Measurements from ENCODE around the gene APOBEC3B. TPM values are rescaled to one million over a fixed set of nuclear protein-coding genes. Genes with fewer than 3 reads are reported as not detected.

APOBEC3B gene
- total and polyA plus RNA-seq, 2 of the 8 experiments (the other 6 are each of a cell fraction or from before 2014, with no cell fraction given) = 14.2 to 74.9 TPM

DNA sequence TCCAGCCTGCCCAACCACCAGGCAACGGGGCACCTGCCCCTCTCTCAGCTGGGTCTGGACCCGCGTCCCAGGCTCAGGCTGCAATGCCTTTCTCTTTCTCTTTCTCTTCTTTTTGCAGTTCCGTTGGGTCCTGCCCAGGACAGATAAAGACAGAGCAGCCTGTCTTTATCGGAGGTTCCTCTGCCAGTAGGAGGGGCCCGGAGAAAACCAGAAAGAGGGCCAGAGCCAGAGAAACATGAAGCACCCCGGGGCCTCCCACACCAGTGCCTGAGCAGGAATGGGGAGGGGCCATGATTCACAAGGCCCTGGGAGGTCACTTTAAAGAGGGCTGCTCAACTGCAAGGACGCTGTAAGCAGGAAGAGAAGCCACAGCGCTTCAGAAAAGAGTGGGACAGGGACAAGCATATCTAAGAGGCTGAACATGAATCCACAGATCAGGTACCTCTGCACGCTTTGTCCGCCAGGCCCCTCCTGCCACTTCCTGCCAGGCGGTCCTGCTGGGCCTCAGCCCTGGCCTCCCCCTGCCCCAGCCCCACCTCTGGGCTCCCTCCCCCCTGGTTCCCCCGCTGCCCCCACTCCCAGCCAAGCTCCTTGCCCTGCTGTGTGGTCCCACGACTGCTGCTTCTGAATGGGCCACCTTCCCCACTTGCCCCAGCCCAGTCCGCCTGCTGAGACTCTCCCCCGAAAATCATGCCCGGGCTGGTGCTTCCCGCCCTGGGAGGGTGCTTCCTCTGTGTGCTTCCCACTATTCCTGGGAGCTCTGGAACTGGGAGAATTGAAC, 32.0 kb downstream of the APOBEC3B start, which contains the start of gene APOBEC3C:
APOBEC3C (plus strand) TSS at position 316 of the 781 bp plus-strand sequence; CDS start at position 422, 106 bp downstream.
- Histone ChIP-seq H2AK5ac (ENCODE audit: low read depth, low read length) (peak within 1 kb of the TSS; percentile 7; the same call in 1 of the 2 replicates), H3K9ac (replicated peaks in 1 of 4; ENCODE audit: extremely low read depth in 1 of 4, low read depth in 3 of 4, low read length in 3 of 4) (no peak within 1 kb of the TSS; a peak in 2 of 7 replicates), H2AFZ (ENCODE audit: low read length) (peak within 1 kb of the TSS; percentile 29; the same call in 1 of the 2 replicates), H4K20me1 (replicated peaks in 1 of 2; ENCODE audit: control insufficient read depth in 1 of 2, insufficient read depth in 2 of 2, low read length in 2 of 2) (no peaks in the 10 kb centered on the region), H4K91ac (replicated peaks; ENCODE audit: insufficient read length, low read length) (peak within 1 kb of the TSS; percentile 91), H3K23me2 (ENCODE audit: low read depth, low read length) (peaks cover 7% of the 10 kb centered on the region; the same call in 1 of the 2 replicates), H2BK12ac (ENCODE audit: low read depth, low read length) (peak within 1 kb of the TSS; percentile 95; the same call in 1 of the 2 replicates), H3K27ac (ENCODE audit: low read depth, low read length) (no peak within 1 kb of the TSS; the same call in 1 of the 2 replicates), H3K9me3 (ENCODE audit: insufficient read depth in 2 of 2, low read depth in 1 of 2, low read length in 1 of 2) (no peaks in the 10 kb centered on the region), H3K4ac (replicated peaks; ENCODE audit: insufficient read length, low read depth, low read length) (peak within 1 kb of the TSS; percentile 94), H3K79me1 (ENCODE audit: low read depth, low read length) (no peaks in the 10 kb centered on the region), H4K5ac (ENCODE audit: insufficient read length, low read depth, low read length) (peak within 1 kb of the TSS; percentile 76), H4K8ac (ENCODE audit: extremely low read depth, insufficient read depth, low read length) (no peak within 1 kb of the TSS; the same call in 1 of the 2 replicates), H2BK5ac (ENCODE audit: low read depth, low read length) (peak within 1 kb of the TSS; percentile 92; the same call in 1 of the 2 replicates), H2BK15ac (ENCODE audit: low read length) (0 out of 2 replicates have a peak within 1 kb of the TSS, but pooled peaks have one; percentile 72), H3K36me3 (ENCODE audit: control insufficient read depth in 2 of 4, insufficient read depth in 4 of 4, low read length in 3 of 4) (no peaks in the 10 kb centered on the region; a peak in 1 of 8 replicates), H3K79me2 (ENCODE audit: control insufficient read depth in 1 of 2, insufficient read depth in 2 of 2, low read length in 2 of 2) (peaks cover 0 to 11% of the 10 kb centered on the region in 2 experiments; a peak in 2 of 4 replicates), H3K14ac (ENCODE audit: insufficient read length) (no peak within 1 kb of the TSS), H2BK20ac (ENCODE audit: low read length) (peak within 1 kb of the TSS; percentile 86; the same call in 1 of the 2 replicates), H3K27me3 (replicated peaks in 1 of 4; ENCODE audit: control insufficient read depth in 3 of 4, extremely low read depth in 1 of 4, insufficient read depth in 3 of 4, low read length in 3 of 4) (no peaks in the 10 kb centered on the region), H3K18ac (ENCODE audit: extremely low read depth, low read length) (peak within 1 kb of the TSS; percentile 93), H3K56ac (replicated peaks; ENCODE audit: insufficient read length, low read depth, low read length) (peak within 1 kb of the TSS; percentile 62), H3K4me1 (replicated peaks in 1 of 4; ENCODE audit: control insufficient read depth in 3 of 4, insufficient read depth in 4 of 4, low read length in 3 of 4) (peaks cover 2 to 31% (median 18%) of the 10 kb centered on the region in 4 experiments), H3K23ac (ENCODE audit: insufficient read length) (no peak within 1 kb of the TSS), H3K4me3 (ENCODE audit: extremely low read depth in 1 of 4, insufficient read depth in 2 of 4, low read depth in 3 of 4, low read length in 4 of 4) (peak within 1 kb of the TSS in 2 of 4 experiments; percentile 4 to 48; a peak in 3 of 8 replicates), H3K4me2 (ENCODE audit: insufficient read depth in 1 of 2, low read depth in 2 of 2, low read length in 2 of 2) (peak within 1 kb of the TSS; percentile 53 to 63), H2BK120ac (replicated peaks; ENCODE audit: low read depth, low read length) (peak within 1 kb of the TSS; percentile 95)
- CTCF ChIA-PET (ENCODE audit: partially characterized antibody) = interaction anchor here (0.7 to 1.5 kb wide), 6 partner anchors 28 to 121 kb away, joined by 3 to 4 read pairs (median 3); no protein-coding TSS in a partner anchor
- POLR2A ChIA-PET (ENCODE audit: partially characterized antibody) = interaction anchor here (0.9 to 2.7 kb wide), 3 partner anchors 10 to 306 kb away, joined by 3 to 12 read pairs (median 3); partner anchors contain the start of gene RPL3
- 28% methylated on average over 13 of the region's 18 CpGs; no CpG with 5 or more reads in 1 of the 2 experiments for WGBS, 2 experiments (ENCODE audit: extremely low coverage in 1 of 2, insufficient coverage in 1 of 2, insufficient read length in 1 of 2, insufficient replicate concordance in 2 of 2, low coverage in 1 of 2, low lambda C conversion rate in 2 of 2, missing lambda C conversion rate in 1 of 2)
- DNase-seq (ENCODE audit: low read depth in 1 of 2, low spot score in 2 of 2) (peak in 1 of 2 experiments; percentile 68), FAIRE-seq (peak; percentile 80)
- TF ChIP-seq NRF1 (IDR thresholded peaks at IDR 0.05; ENCODE audit: low read depth, low read length) (no peak), RNF2 (IDR thresholded peaks at IDR 0.05; ENCODE audit: borderline replicate concordance, low read depth, low read length, missing control alignments, poor library complexity, severe bottlenecking) (no peak), POLR2A (IDR thresholded peaks at IDR 0.05; ENCODE audit: control extremely low read depth in 1 of 2, low read depth in 2 of 2, low read length in 2 of 2) (peak in 1 of 2 experiments; percentile 33; a peak in 1 of 3 replicates), CHD1 (IDR thresholded peaks at IDR 0.05; ENCODE audit: low read depth, low read length) (no peak), EGR1 (IDR thresholded peaks at IDR 0.05; ENCODE audit: borderline replicate concordance, low read depth, low read length) (no peak)
- TF ChIP-seq, protein P1, sequence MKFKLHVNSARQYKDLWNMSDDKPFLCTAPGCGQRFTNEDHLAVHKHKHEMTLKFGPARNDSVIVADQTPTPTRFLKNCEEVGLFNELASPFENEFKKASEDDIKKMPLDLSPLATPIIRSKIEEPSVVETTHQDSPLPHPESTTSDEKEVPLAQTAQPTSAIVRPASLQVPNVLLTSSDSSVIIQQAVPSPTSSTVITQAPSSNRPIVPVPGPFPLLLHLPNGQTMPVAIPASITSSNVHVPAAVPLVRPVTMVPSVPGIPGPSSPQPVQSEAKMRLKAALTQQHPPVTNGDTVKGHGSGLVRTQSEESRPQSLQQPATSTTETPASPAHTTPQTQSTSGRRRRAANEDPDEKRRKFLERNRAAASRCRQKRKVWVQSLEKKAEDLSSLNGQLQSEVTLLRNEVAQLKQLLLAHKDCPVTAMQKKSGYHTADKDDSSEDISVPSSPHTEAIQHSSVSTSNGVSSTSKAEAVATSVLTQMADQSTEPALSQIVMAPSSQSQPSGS (IDR thresholded peaks at IDR 0.05; ENCODE audit: low read length) = no peak
- TF ChIP-seq, protein P2, sequence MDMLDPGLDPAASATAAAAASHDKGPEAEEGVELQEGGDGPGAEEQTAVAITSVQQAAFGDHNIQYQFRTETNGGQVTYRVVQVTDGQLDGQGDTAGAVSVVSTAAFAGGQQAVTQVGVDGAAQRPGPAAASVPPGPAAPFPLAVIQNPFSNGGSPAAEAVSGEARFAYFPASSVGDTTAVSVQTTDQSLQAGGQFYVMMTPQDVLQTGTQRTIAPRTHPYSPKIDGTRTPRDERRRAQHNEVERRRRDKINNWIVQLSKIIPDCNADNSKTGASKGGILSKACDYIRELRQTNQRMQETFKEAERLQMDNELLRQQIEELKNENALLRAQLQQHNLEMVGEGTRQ (IDR thresholded peaks at IDR 0.05; ENCODE audit: low read length) = no peak
